HG03342 (cell line): ENCODE results near the gene TTC23L.
"Not testable (repeated sequence)": the region's sequence is repeated elsewhere in the genome, so short reads cannot be mapped to it uniquely, and the experiment has no call there.

ENCODE experiments used
- ATAC-seq: cut with Tn5 transposase; IDR thresholded peaks from one replicate; pipeline ENCODE4 v1.9.1; 2021; ENCODE audit warnings: mild to moderate bottlenecking, moderate library complexity; ENCODE audit not compliant: unreplicated experiment

The TTC23L gene, protein sequence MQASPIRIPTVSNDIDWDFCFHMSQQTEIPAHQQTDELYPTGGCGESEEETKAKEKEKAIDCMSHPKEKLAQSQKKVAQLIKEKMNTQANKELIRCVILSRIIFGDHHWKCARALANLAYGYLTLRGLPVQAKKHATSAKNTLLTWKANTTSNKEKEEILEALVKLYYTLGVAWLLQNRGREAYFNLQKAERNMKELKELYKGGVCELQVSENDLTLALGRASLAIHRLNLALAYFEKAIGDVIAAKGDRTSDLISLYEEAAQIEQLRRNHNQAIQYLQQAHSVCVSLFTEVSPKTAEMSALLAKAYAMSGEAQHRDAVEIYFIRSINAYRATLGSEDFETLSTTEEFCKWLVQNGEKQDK

GRCh38 chr5:34838785-34839714 lies at the start of gene TTC23L:
TTC23L (plus strand) TSS chr5:34839164; CDS start chr5:34840672, 1,508 bp downstream.
- peak; percentile 98 for ATAC-seq

DNA sequence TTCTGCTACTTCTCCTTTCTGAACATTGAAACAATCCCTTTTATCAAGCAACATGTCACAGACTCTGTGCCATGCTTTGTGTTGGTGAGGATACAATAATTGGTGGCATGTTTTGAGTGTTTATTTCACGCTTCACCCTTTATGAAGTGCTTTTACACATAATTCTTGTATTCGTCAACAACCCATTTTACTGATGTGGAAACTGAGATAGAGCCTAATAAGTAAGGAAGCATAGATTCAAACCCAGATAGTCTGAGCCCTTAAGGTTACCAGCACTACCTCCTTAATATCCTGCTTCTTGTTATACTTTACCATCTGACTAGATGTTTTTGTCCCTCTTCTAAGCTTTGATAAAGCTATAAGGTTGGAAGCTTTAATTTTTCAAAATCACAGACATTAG lies 49.3 kb upstream of the TTC23L start:
- ATAC-seq: no peak

DNA sequence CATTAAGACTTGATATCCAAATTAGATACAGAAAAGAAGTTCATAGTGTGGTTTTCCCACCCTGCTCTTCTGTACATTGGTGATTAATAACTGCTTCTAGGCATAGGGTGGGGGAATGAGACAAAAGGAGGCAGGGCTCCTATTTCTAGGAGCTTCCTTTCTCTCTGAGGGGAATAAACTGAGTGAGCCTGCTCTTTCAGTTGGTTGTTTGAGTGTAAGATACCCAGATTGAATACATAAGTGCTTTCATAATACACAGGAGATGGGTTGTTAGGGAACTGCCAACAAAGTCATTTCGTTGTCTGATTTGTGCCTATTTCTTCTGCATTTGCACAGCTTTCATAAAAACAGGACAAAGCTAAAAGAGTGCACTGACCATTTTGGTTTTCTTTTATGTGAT lies 48.9 kb upstream of the TTC23L start:
- ATAC-seq: no peak

DNA sequence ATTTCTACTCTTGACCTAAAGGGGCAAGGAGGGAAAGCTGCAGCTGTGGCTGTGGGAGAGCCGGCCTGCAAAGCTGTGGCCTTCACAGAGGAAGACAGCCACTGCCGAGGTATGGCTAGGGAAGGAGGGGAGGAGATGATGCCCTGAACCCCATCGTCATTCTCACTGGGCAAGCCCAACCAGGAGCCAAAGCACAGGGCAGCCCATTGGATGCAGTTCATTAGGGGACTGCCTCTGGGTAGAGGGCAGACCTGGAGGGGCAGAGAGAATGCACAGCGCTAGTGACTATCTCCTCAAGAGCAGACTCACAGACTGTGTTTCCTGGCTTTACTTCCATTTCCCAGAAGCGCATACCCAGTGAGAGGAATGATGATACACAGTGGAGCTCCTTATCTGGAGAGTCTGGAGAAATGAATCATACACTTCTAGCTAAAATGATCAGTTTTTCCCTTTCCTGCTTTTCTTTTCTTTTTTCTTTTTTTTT lies 47.2 kb upstream of the TTC23L start:
- ATAC-seq: no peak

DNA sequence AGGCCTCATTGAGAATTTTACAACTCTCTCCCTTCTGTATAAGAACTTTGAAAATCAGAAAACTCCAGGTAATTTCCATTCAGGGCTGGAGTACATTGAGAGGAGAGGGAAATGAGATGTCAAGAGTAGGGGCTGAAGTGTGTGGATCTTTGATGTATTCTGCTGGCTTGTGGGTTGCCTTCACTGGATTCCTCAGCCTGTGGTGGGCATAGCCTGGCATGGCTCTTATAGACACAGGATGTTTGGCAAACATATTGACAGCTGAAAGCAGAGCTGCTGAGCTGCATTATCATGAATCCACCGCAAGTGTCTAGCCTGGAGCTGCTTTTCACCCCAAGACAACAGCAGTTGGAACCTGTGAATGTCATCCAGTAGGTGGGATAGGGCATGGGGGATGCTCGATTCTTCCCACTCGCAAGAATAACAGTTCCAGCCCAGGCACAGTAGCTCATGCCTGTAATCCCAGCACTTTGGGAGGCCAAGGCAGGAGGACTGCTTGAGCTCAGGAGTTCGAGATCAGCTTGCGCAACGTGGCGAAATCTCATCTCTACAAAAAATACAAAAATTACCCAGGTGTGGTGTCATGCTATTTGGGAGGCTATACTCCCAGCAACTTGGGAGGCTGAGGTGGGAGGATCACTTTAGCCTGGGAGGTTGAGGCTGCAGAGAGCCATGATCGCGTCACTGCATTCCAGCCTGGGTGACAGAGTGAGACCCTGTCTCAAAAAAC lies 36.0 kb upstream of the TTC23L start:
- ATAC-seq: no peak

GRCh38 chr5:34803974-34804732 lies 34.8 kb upstream of the TTC23L start:
- no peak for ATAC-seq

DNA sequence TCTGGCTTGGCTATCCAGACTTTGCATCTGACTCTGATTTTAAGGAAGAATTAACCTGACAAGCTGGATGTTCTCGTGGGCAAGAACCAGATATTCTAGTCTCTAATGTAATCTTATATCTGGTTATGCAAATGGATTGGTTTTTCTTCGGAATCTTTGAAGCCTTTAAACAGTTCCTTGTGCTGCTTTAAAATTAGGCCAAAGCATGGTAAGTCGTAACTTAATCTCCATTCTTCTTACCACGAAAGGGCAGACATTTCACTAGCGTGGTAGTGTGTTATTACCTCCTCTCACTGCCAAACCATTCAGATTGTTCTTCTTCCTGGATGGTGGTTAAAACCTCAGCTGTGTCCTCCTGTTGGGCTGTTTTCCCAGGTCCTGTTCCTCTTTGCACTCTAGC lies 34.1 kb upstream of the TTC23L start:
- ATAC-seq: no peak

DNA sequence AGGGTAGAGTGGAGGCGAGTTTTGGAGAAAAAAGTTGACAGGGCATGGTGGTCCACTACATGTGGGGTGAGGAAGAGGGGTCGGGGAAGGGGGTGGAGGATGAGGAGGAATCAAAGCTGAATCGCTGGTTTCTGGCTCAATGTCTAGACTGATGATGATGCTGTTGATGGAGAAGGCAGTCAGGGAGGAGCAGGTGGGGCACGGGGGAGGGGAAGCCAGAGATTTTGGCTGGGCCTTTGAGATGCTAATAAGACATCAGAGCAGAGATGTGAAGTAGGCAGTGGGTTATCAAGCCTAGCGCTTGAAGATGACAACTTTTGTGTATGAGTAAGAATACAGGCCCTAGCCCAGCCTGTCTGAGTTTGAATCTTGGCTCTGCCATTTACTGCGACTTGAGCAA lies 32.4 kb upstream of the TTC23L start:
- no peak for ATAC-seq

- ATAC-seq: no peak
These were observed 27.3 kb upstream of the TTC23L start for GRCh38 chr5:34811706-34812105.

DNA sequence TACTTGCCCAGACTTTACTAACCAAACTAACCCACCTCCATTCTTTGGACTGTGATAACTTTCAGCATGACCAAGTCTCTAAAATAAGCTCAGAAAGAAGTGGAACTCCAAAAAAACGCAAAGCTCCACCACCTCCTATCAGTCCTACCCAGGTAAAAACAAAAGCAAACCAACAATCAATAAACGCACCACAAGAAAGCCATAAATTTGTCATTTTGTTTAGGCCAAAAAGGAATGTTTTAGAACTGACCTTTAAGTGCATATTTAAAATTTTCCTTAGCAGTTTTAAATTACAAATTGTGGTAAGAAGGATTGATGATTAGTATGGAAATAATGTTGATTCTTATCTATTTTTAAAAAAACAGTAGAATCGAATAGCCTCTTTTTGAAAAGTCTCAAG lies 25.5 kb upstream of the TTC23L start:
- no peak for ATAC-seq

DNA sequence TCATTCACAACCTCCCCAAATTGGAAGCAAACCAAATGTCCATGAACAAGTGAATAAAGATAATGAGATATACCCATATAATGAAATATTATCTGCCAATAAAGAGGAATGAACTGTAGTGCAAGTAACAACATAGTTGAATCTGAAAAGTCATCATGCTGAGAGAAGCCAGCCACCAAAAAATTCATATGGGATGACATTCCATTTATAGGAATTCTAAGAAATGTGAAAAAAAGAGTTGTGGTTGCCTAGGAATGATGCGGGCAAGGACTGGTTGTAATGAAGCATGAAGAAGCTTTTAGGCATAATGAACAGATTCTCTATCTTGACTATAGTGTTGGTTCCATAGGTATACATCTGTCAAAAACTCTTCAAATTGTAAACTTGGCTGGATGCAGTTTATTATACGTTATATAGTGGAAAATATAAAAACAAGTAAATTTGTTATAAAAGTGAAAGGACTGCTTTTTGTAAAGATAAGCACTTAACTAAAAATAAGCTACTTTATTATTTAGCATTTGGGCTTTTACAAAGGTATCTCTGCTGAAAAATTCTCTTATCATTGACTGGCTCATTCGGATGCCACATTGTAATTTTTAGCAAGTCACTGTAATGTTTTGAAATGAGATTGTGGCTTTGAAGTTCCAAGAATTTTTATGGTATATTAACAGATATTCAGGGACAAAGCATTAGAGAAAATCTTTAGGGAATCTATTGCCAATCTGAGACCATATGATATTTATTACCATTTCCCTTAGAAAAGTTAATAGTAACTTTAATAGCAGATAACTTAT lies 21.2 kb upstream of the TTC23L start:
- ATAC-seq: no peak

DNA sequence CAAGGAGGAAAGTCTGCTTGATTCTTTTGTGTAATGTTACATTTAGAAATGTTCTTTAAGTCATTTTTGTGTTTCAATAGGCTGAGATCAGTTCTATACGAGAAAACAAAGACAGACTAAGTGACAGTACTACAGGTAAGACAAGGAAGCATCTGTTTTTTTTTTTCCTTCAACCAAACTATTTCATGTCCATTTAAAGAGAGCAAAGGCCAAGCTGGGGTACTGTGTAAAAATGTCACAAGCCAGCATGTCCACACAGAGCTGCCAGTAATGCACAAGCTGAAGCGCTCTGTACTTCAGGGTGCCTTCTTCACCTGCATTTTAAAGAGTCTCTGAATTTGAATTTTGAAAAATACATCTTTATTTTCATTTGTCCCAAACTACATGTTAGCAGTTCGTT lies 20.2 kb upstream of the TTC23L start:
- no peak for ATAC-seq

DNA sequence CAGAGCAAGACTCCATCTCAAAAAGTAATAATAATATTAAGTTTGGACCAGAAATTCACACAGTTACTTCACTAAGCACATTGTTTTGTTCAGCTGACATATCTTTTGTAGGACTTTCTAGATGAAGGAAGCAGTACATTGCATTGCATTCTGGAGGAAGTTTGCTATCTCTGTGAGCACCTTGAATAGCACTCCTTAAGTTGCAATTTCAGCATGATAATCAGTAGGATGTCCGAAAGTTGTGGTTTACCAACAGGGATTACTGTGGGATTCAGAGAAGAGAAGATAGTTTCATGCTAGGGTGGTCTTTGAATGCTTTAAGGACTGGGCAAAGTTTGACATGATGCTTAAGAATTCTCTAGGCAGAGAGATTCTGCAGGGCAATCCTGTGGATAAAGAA lies 18.4 kb upstream of the TTC23L start:
- no peak for ATAC-seq

DNA sequence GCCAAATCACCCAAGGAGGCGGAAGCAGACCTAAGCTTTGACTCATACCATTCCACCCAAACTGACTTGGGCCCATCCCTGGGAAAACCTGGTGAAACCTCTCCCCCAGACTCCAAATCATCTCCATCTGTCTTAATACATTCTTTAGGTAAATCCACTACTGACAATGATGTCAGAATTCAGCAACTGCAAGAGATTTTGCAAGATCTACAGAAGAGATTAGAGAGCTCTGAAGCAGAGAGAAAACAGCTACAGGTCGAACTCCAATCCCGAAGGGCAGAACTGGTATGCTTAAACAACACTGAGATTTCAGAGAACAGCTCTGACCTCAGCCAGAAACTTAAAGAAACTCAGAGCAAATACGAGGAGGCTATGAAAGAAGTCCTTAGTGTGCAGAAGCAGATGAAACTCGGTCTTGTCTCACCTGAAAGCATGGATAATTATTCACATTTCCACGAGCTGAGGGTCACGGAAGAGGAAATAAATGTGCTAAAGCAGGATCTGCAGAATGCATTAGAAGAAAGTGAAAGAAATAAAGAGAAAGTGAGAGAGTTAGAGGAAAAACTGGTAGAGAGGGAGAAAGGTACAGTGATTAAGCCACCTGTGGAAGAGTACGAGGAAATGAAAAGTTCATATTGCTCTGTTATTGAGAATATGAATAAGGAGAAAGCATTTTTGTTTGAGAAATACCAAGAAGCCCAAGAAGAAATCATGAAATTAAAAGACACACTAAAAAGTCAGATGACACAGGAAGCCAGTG lies 15.8 kb upstream of the TTC23L start:
- ATAC-seq: no peak

DNA sequence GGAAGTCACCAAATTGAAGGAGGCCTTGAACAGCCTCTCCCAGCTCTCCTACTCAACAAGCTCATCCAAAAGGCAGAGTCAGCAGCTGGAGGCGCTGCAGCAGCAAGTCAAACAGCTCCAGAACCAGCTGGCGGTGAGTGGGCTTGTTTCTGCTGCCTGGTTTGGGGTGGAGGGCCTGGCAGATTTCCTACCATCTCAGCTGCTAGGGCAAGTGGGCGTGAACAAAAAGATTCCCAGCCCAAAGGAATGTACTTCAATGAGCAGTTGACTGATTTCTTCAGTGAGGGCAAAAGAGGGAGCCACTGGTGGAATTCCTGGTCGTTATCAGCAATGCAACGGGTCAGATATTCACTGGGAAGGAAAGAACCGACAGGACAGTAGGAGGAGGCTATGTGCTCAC lies 12.6 kb upstream of the TTC23L start:
- ATAC-seq: no peak

DNA sequence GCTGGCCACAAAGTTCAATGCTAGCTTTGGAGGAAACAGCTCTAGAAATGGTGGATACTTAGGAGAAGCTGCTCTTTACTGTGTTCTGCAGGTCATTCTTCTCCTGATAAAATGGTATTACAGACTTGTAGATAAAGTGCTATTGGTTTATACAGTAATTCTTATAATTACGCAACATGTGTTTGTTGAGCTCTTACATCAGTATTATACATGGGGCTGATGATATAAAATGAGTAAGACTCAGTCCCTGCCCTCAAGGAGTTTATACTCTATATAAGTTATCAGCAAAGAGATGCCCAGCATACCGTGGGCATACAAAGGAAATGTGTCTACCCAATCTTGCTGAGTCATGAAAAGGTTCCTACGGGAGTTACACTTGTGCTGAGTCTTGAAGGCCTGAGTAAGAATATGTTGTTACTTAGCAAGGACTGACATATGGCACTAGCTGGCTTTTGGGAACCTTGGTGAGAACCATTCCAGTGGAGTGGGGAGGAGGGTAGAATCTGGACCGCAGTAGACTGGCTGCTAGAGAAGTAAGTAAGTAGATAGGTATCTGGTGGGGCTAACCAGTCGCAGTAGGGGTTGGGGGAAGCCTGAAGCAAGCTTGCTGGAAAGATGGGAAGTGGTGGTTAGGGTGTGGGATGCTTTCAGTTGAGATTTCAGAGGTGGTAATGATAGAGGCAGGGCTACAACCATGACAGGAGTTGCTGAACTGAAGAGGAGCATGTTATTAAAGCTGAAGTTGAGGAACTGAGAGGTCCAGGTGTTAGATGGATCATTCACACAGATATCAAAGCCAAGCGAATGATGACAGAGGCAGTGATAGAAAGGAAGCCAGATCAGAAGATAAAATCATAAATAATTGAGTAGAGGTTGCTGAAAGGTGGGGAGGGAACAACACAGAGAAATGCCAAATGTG lies 11.1 kb upstream of the TTC23L start:
- no peak for ATAC-seq

DNA sequence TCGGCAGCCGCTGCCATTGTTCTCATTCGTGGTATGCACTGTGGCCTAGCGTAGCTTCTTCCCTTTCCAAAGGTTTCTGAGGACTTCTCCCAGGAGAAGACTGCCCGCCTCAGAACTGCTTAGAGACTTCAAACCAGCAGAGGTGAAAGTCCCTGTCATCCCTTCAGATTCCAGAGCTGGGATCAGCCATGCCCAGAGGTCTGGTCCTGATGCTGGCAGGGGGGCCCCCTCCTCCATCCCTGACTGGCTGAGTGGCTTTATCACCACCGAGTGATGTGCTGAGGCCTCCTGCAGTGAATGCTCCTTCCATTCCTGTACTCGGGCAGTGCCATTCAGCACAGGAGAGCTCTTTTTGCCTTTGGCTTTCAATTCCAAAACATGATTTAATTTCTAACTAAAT lies 8.1 kb upstream of the TTC23L start:
- not testable (repeated sequence) for ATAC-seq

- no peak for ATAC-seq
These were observed 7.7 kb upstream of the TTC23L start for GRCh38 chr5:34831303-34831702.
